ENCODE results near the gene HEATR3. TPM values are rescaled to one million over a fixed set of nuclear protein-coding genes. Genes with fewer than 3 reads are reported as not detected.
"Not testable (repeated sequence)": the region's sequence is repeated elsewhere in the genome, so short reads cannot be mapped to it uniquely, and the experiment has no call there.

The HEATR3 gene
- total RNA-seq, 1 donor from 2014 or later: 16.7 TPM

GRCh38 chr16:50121721-50122445 lies 56.1 kb downstream of the HEATR3 start:
- no peak for DNase-seq (ENCODE audit: extremely low spot score, unreplicated experiment)
- Mint-ChIP-seq H3K4me3 (no peak overlapping the region), H3K27me3 (no peaks in the 10 kb centered on the region), H3K9me3 (peaks cover 3% of the 10 kb centered on the region), H3K4me1 (ENCODE audit: unreplicated experiment) (no peaks in the 10 kb centered on the region), H3K36me3 (no peaks in the 10 kb centered on the region), H3K27ac (no peak overlapping the region)
- TF ChIP-seq, protein P1, sequence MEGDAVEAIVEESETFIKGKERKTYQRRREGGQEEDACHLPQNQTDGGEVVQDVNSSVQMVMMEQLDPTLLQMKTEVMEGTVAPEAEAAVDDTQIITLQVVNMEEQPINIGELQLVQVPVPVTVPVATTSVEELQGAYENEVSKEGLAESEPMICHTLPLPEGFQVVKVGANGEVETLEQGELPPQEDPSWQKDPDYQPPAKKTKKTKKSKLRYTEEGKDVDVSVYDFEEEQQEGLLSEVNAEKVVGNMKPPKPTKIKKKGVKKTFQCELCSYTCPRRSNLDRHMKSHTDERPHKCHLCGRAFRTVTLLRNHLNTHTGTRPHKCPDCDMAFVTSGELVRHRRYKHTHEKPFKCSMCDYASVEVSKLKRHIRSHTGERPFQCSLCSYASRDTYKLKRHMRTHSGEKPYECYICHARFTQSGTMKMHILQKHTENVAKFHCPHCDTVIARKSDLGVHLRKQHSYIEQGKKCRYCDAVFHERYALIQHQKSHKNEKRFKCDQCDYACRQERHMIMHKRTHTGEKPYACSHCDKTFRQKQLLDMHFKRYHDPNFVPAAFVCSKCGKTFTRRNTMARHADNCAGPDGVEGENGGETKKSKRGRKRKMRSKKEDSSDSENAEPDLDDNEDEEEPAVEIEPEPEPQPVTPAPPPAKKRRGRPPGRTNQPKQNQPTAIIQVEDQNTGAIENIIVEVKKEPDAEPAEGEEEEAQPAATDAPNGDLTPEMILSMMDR (conservative IDR thresholded peaks at IDR 0.05): no peak

DNA sequence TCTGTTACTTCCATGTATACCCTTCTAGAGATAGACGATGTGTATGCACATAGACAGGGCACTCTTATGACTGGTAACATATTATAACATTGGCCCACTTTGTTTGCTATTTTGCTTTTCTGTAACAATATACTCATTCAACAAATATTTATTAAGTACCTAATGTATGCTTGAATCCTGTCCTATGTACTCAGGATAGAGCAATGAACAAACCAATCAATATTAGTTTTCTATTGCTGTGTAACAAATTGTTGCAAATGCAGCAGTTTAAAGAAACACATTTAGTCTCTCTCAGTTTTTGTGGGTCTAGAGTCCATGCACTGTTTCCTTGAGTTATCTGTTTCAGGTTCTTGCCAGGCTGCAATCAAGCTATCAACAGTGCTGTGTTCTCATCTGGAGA lies 57.6 kb downstream of the HEATR3 start:
- Mint-ChIP-seq H3K27me3 (no peaks in the 10 kb centered on the region), H3K27ac (no peak overlapping the region), H3K4me1 (ENCODE audit: unreplicated experiment) (no peaks in the 10 kb centered on the region), H3K9me3 (peaks cover 3% of the 10 kb centered on the region), H3K4me3 (no peak overlapping the region), H3K36me3 (no peaks in the 10 kb centered on the region)
- TF ChIP-seq, protein P1 (conservative IDR thresholded peaks at IDR 0.05): no peak
- DNase-seq (ENCODE audit: extremely low spot score, unreplicated experiment): no peak

DNA sequence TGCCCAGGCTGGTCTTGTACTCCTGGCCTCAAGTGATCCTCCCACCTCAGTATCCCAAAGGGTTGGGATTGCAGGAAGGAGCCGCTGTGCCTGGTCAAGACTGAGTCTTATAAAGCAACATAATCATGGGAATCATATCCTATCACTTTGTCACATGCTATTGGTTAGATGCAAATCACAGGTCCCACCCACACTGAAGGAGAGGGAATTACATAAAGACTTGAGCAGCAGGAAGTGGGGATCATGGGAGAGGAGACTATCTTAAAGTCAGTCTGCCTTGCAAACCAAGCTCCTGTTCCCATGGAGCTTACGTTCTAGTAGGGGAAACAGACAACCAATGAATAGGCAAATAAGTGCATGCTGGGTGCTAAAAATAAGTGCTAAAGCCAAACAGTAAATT lies 59.0 kb downstream of the HEATR3 start:
- Mint-ChIP-seq H3K4me3 (no peak overlapping the region), H3K9me3 (peaks cover 3% of the 10 kb centered on the region), H3K27me3 (no peaks in the 10 kb centered on the region), H3K36me3 (no peaks in the 10 kb centered on the region), H3K4me1 (ENCODE audit: unreplicated experiment) (no peaks in the 10 kb centered on the region), H3K27ac (no peak overlapping the region)
- no peak for DNase-seq (ENCODE audit: extremely low spot score, unreplicated experiment)
- TF ChIP-seq, protein P1 (conservative IDR thresholded peaks at IDR 0.05): no peak

DNA sequence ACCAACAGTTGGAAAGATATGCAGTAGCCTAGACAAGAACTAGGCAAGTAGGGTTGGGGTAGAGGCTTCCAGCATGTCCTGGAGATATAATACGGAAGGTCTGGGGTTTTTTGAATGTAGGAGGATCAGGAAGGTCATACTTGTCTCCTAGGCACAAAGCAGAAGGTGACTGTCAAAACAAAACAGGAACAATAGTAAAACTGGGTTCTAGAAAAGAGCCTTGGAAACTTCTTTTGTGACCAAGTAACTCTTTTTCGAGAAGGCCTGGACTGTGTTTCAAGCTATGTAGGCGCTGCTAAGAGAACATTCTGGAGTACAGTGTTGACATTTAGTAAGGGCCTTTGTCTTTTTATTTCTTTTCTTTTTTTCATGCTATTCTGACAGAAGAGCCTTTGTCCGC lies 60.4 kb downstream of the HEATR3 start:
- Mint-ChIP-seq H3K9me3 (peaks cover 3% of the 10 kb centered on the region), H3K27ac (no peak overlapping the region), H3K27me3 (no peaks in the 10 kb centered on the region), H3K4me1 (ENCODE audit: unreplicated experiment) (no peaks in the 10 kb centered on the region), H3K4me3 (no peak overlapping the region), H3K36me3 (no peaks in the 10 kb centered on the region)
- DNase-seq (ENCODE audit: extremely low spot score, unreplicated experiment): no peak
- TF ChIP-seq, protein P1 (conservative IDR thresholded peaks at IDR 0.05): no peak

DNA sequence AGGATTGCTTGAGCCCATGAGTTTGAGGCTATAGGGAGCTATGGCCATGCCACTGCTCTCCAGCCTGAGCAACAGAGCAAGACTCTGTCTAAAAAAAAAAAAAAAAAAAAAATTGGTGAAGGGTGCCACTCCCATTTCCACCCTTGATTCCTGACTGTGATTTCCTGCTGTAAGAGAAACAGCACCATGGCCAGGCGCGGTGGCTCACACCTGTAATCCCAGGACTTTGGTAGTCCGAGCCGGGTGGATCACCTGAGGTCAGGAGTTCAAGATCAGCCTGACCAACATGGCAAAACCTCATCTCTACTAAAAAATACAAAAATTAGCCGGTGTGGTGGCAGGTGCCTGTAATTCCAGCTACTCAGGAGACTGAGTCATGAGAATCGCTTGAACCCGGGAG lies 66.8 kb downstream of the HEATR3 start:
- not testable (repeated sequence) for DNase-seq (ENCODE audit: extremely low spot score, unreplicated experiment); H3K9me3 Mint-ChIP-seq; H3K4me1 Mint-ChIP-seq (ENCODE audit: unreplicated experiment); H3K4me3 Mint-ChIP-seq; H3K27ac Mint-ChIP-seq; H3K27me3 Mint-ChIP-seq; H3K36me3 Mint-ChIP-seq

DNA sequence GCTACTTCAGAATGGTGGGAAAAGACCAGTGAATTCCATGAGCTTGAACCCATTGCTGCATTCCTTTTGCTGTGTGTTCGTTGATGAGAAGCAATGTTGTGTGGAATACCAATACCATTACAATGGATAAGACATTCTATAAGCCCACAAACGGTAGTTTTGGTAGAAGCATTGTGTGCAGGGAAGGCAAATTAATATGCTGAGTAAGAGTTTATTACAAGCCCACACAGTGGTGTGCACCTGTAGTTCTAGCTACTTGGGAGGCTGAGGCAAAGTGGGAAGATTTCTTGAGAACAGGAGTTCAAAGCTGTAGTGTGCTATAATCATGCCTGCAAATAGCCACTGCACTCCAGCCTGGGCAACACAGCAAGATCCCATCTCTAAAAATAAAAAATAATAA lies 67.4 kb downstream of the HEATR3 start:
- Mint-ChIP-seq H3K27me3 (no peaks in the 10 kb centered on the region), H3K4me3 (no peak overlapping the region), H3K27ac (no peak overlapping the region), H3K9me3 (no peaks in the 10 kb centered on the region), H3K4me1 (ENCODE audit: unreplicated experiment) (no peaks in the 10 kb centered on the region), H3K36me3 (no peaks in the 10 kb centered on the region)
- no peak for DNase-seq (ENCODE audit: extremely low spot score, unreplicated experiment)
- TF ChIP-seq, protein P1 (conservative IDR thresholded peaks at IDR 0.05): no peak
